ENCODE data around the gene CLPTM1L.

- no peak for TF ChIP-seq CTCF (conservative IDR thresholded peaks at IDR 0.05)
- TF ChIP-seq ZFX (IDR thresholded peaks at IDR 0.05) = no peak
Observed at GRCh38 chr5:1347571-1347970, 2.7 kb upstream of the CLPTM1L start.

Data from C4-2B (cell line).